Upper lobe of left lung (tissue), 4 donors: ENCODE results near the gene GRID1.

Source experiments
- CTCF ChIP-seq, 6 experiments: fragments of 450-650 bp in 4 of 6; fragments of 200-600 bp in 2 of 6; sonication (generic) in 2 of 6; IDR thresholded peaks; one replicate each; pipeline ENCODE4 v1.5.1; 2016 to 2019; ENCODE audit warnings: antibody characterized with exemption in 6 of 6
- POLR2A ChIP-seq, 4 donors: fragments of 450-650 bp; IDR thresholded peaks; one replicate each; pipeline ENCODE4 v1.5.1; 2016 to 2017; ENCODE audit warnings: antibody characterized with exemption in 4 of 4, mild to moderate bottlenecking in 2 of 4
- POLR2AphosphoS5 ChIP-seq, 2 donors: sonication (generic); formaldehyde crosslinking; IDR thresholded peaks; one replicate each; pipeline ENCODE4 v1.5.1; 2017; ENCODE audit warnings: antibody characterized with exemption in 2 of 2

GRCh38 chr10:85788570-85788969, 578.0 kb downstream of the GRID1 start:
- TF ChIP-seq POLR2AphosphoS5 (IDR thresholded peaks at IDR 0.05): no peak
- no peak for TF ChIP-seq CTCF (IDR thresholded peaks at IDR 0.05)
- TF ChIP-seq POLR2A (IDR thresholded peaks at IDR 0.05): no peak
